Measurements from ENCODE around the gene ABHD1. TPM values are rescaled to one million over a fixed set of nuclear protein-coding genes. Genes with fewer than 3 reads are reported as not detected.

Gene ABHD1
- total RNA-seq, 1 donor from 2014 or later, result 0.35 TPM

DNA sequence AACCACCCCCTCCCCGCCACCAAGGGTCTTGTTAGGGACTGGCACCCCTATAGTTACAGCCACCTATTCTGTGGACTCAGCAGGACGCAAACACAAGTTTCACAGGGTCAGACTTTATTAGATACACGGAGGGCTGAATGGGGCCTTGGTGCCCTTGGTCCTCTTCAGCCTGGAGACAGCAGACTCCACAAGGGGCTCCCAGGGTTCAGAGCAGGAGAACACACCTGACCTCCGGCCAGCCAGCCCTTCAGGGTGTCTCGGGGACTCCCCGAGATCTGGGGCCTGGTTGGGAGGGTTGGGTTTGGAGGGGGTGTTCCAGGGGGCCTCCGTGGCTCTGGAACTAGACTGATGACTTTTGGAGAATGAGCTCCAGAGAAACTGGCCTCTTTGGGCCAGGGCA is 13.1 kb downstream of the ABHD1 start:
- Histone ChIP-seq H3K36me3 (peaks cover 10% of the 10 kb centered on the region), H3K27ac (no peak overlapping the region), H3K4me1 (peaks cover 13% of the 10 kb centered on the region), H3K27me3 (no peaks in the 10 kb centered on the region), H3K4me3 (no peak overlapping the region), H3K9me3 (no peaks in the 10 kb centered on the region)
- no peak for ATAC-seq
- TF ChIP-seq, protein P1, sequence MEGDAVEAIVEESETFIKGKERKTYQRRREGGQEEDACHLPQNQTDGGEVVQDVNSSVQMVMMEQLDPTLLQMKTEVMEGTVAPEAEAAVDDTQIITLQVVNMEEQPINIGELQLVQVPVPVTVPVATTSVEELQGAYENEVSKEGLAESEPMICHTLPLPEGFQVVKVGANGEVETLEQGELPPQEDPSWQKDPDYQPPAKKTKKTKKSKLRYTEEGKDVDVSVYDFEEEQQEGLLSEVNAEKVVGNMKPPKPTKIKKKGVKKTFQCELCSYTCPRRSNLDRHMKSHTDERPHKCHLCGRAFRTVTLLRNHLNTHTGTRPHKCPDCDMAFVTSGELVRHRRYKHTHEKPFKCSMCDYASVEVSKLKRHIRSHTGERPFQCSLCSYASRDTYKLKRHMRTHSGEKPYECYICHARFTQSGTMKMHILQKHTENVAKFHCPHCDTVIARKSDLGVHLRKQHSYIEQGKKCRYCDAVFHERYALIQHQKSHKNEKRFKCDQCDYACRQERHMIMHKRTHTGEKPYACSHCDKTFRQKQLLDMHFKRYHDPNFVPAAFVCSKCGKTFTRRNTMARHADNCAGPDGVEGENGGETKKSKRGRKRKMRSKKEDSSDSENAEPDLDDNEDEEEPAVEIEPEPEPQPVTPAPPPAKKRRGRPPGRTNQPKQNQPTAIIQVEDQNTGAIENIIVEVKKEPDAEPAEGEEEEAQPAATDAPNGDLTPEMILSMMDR (IDR thresholded peaks at IDR 0.05), result no peak
- intact Hi-C loops (cut with DNase I), result no loop called here
- DNase-seq, result no peak

DNA sequence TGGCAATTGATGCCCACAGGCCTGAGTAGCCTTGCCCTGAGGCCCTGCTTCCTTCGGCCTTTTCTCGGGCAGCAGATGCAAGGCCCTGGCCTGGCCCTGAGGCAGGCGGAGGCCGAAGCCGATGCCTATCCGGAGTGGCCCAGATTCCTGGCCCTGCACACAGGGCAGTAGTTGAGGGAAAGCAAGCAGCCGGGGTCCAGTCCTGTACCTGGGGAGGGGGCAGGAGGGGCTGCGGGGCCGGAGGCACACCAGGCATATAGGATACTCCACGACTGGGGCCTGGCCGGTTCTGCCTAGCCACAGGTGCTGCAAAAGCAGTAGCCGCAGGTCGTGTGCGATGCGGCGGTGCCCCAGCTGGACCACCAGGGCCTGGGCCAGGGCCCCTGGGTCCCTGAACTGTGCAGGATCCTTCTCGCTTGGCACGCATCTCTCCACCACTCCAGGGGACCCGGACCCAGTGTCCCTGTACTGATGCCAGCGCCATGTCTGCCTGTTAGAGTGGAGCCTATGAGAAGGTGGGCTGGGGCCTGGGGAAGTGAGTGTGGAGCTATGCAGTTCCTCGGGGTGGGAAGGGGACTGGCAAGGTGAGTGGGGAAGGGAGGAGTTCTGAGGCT is 13.8 kb downstream of the ABHD1 start:
- no peak for DNase-seq
- Histone ChIP-seq H3K4me1 (peaks cover 13% of the 10 kb centered on the region), H3K36me3 (peaks cover 3% of the 10 kb centered on the region), H3K27ac (no peak overlapping the region), H3K4me3 (no peak overlapping the region), H3K27me3 (no peaks in the 10 kb centered on the region), H3K9me3 (no peaks in the 10 kb centered on the region)
- TF ChIP-seq, protein P1 (IDR thresholded peaks at IDR 0.05), result no peak
- ATAC-seq, result no peak
- intact Hi-C loops (cut with DNase I), result no loop called here

DNA sequence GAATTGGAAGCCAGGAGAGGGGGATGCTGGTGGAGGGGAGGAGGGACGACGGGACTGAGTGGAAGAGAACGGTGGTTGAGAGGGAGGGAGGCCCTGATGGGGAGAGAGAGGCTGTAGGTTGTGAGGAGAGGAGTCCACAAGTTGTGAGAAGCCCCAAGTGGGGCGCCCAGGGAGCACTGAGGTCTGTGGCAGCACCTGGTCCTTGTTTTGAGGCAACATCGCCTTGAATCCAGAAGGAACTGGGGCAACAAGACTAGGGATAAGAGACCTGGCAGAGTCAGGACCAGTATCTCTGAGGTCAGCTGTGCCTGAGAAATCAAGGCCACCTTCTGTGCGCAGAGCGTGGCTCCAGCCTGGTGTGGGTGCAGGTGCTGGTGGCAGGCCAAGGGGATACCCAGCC is 14.5 kb downstream of the ABHD1 start:
- TF ChIP-seq, protein P1 (IDR thresholded peaks at IDR 0.05), result no peak
- intact Hi-C loops (cut with DNase I), result no loop called here
- Histone ChIP-seq H3K36me3 (no peaks in the 10 kb centered on the region), H3K4me1 (peaks cover 6% of the 10 kb centered on the region), H3K27me3 (no peaks in the 10 kb centered on the region), H3K9me3 (no peaks in the 10 kb centered on the region), H3K4me3 (no peak overlapping the region), H3K27ac (no peak overlapping the region)
- DNase-seq (no peak), ATAC-seq (no peak)

DNA sequence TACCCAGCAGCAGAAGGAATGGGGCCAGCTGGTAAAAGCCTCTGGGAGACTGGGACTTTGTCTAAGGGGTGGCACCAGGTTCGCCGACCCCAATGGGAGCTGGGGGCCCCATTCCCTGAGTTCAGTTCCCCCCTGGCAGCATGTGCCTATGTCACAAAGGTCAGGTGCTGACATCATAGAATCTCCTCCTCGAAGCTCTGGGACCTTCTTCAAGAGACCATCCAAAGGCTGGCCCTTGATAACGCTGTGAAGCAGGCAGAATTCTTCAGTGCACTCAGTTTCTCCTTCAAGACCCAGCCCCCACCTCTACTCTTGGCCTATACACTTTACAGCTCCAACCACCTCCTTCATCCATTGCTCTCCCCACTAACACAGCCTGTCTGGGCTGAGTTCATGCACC is 15.7 kb downstream of the ABHD1 start, which contains the start of gene PRR30:
Gene PRR30 (minus strand): TSS at position 101 of the 400 bp plus-strand sequence. CDS start 1,081 bp downstream, outside the sequence.
- no peaks in the 10 kb centered on the region for H3K9me3 ChIP-seq
- no peak within 1 kb of the TSS for H3K27ac ChIP-seq
- intact Hi-C loops (cut with DNase I), result no loop called here
- H3K4me3 ChIP-seq, result no peak within 1 kb of the TSS
- TF ChIP-seq, protein P1 (IDR thresholded peaks at IDR 0.05), result no peak
- H3K27me3 ChIP-seq, result no peaks in the 10 kb centered on the region
- ATAC-seq (no peak), DNase-seq (no peak)
- H3K36me3 ChIP-seq, result no peaks in the 10 kb centered on the region
- no peaks in the 10 kb centered on the region for H3K4me1 ChIP-seq

DNA sequence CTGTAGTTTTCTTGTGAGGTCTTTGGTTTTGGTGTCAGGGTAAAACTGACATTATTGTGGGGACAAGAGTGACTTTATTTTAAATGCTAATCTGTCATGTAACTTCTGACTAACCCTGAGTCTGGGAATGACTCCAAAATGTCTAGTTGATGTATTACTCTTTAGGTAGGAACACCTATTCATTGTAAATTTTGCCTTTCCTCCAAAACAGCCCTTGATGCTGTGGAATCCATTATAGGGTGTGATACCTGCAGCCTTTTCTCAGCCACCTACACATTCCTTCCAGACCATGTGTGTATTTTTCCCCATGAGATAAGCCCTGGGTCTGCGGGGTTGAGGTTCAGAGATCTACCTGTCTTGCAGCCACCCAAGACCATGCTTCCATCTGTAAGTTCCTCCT is 19.7 kb downstream of the ABHD1 start:
- Histone ChIP-seq H3K4me1 (no peaks in the 10 kb centered on the region), H3K27ac (no peak overlapping the region), H3K9me3 (no peaks in the 10 kb centered on the region), H3K4me3 (no peak overlapping the region), H3K27me3 (no peaks in the 10 kb centered on the region), H3K36me3 (no peaks in the 10 kb centered on the region)
- TF ChIP-seq, protein P1 (IDR thresholded peaks at IDR 0.05), result no peak
- intact Hi-C loops (cut with DNase I), result no loop called here
- ATAC-seq (no peak), DNase-seq (no peak)

DNA sequence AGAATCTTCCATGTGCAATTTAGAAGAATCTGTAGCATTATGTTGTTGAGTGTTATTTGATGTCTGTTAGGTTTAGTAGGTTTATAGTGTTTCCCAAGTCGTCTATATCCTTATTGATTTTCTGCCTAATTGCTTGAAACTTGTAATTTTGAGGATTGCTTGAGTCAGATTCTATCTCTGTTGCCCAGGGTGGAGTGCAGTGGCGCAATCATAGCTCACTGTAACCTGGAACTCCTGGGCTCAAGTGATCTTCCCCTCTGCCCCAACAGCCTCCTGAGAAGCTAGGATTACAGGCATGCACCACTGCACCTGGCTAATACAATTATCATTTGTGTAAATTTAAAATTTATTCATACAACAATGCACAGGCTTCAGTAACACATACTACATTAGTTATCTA is 22.1 kb downstream of the ABHD1 start:
- H3K4me1 ChIP-seq, result no peaks in the 10 kb centered on the region
- DNase-seq (no peak), ATAC-seq (no peak)
- no peaks in the 10 kb centered on the region for H3K27me3 ChIP-seq
- no peaks in the 10 kb centered on the region for H3K36me3 ChIP-seq
- TF ChIP-seq, protein P1 (IDR thresholded peaks at IDR 0.05), result no peak
- H3K9me3 ChIP-seq, result no peaks in the 10 kb centered on the region
- no peak overlapping the region for H3K27ac ChIP-seq
- H3K4me3 ChIP-seq, result no peak overlapping the region
- intact Hi-C loops (cut with DNase I), result no loop called here

Data from upper lobe of right lung (tissue), 1 donor.